ENCODE measurements around the gene OR13C5. TPM values are rescaled to one million over a fixed set of nuclear protein-coding genes. Genes with fewer than 3 reads are reported as not detected.

Gene OR13C5
- total RNA-seq, 1 donor from 2014 or later, result not detected

- no peaks in the 10 kb centered on the region for H3K36me3 Mint-ChIP-seq (ENCODE audit: unreplicated experiment)
- no peaks in the 10 kb centered on the region for H3K4me1 Mint-ChIP-seq (ENCODE audit: low read depth, unreplicated experiment)
- DNase-seq, result no peak
- H3K4me3 Mint-ChIP-seq (ENCODE audit: unreplicated experiment), result no peak overlapping the region
- TF ChIP-seq CTCF (IDR thresholded peaks at IDR 0.05; ENCODE audit: partially characterized antibody, unreplicated experiment), result no peak
- peaks cover 2% of the 10 kb centered on the region for H3K9me3 Mint-ChIP-seq (ENCODE audit: unreplicated experiment)
- H3K27me3 Mint-ChIP-seq (ENCODE audit: unreplicated experiment), result peaks cover 2% of the 10 kb centered on the region
- no peak overlapping the region for H3K27ac Mint-ChIP-seq (ENCODE audit: unreplicated experiment)
These were observed 26.6 kb downstream of the OR13C5 start for GRCh38 chr9:104572612-104573011.

- H3K36me3 Mint-ChIP-seq (ENCODE audit: unreplicated experiment), result no peaks in the 10 kb centered on the region
- no peaks in the 10 kb centered on the region for H3K27me3 Mint-ChIP-seq (ENCODE audit: unreplicated experiment)
- no peak within 1 kb of the TSS for H3K27ac Mint-ChIP-seq (ENCODE audit: unreplicated experiment)
- H3K9me3 Mint-ChIP-seq (ENCODE audit: unreplicated experiment), result peaks cover under 1% of the 10 kb centered on the region
- DNase-seq, result no peak
- no peak within 1 kb of the TSS for H3K4me3 Mint-ChIP-seq (ENCODE audit: unreplicated experiment)
- no peak for TF ChIP-seq CTCF (IDR thresholded peaks at IDR 0.05; ENCODE audit: partially characterized antibody, unreplicated experiment)
- H3K4me1 Mint-ChIP-seq (ENCODE audit: low read depth, unreplicated experiment), result no peaks in the 10 kb centered on the region
These were observed 30.3 kb downstream of the OR13C5 start, which contains the start of gene OR13C8 for GRCh38 chr9:104568868-104569267. Gene OR13C8, plus strand, starts transcription at chr9:104569168. Its CDS starts 0 bp downstream, at chr9:104569168.

GRCh38 chr9:104564358-104564757, 34.9 kb downstream of the OR13C5 start:
- TF ChIP-seq CTCF (IDR thresholded peaks at IDR 0.05; ENCODE audit: partially characterized antibody, unreplicated experiment), result no peak
- no peaks in the 10 kb centered on the region for H3K9me3 Mint-ChIP-seq (ENCODE audit: unreplicated experiment)
- H3K27me3 Mint-ChIP-seq (ENCODE audit: unreplicated experiment), result no peaks in the 10 kb centered on the region

GRCh38 chr9:104556830-104557634, 42.2 kb downstream of the OR13C5 start:
- H3K27me3 Mint-ChIP-seq (ENCODE audit: unreplicated experiment), result peaks cover 4% of the 10 kb centered on the region
- H3K4me1 Mint-ChIP-seq (ENCODE audit: low read depth, unreplicated experiment), result no peaks in the 10 kb centered on the region
- H3K27ac Mint-ChIP-seq (ENCODE audit: unreplicated experiment), result no peak overlapping the region
- DNase-seq, result no peak
- no peak overlapping the region for H3K4me3 Mint-ChIP-seq (ENCODE audit: unreplicated experiment)
- H3K9me3 Mint-ChIP-seq (ENCODE audit: unreplicated experiment), result peaks cover 5% of the 10 kb centered on the region
- peaks cover 6% of the 10 kb centered on the region for H3K36me3 Mint-ChIP-seq (ENCODE audit: unreplicated experiment)
- no peak for TF ChIP-seq CTCF (IDR thresholded peaks at IDR 0.05; ENCODE audit: partially characterized antibody, unreplicated experiment)

More at GRCh38 chr9:104564358-104564757, 34.9 kb downstream of the OR13C5 start:
- Mint-ChIP-seq H3K36me3 (ENCODE audit: unreplicated experiment) (no peaks in the 10 kb centered on the region), H3K27ac (ENCODE audit: unreplicated experiment) (no peak overlapping the region), H3K4me1 (ENCODE audit: low read depth, unreplicated experiment) (no peaks in the 10 kb centered on the region), H3K4me3 (ENCODE audit: unreplicated experiment) (no peak overlapping the region)
- DNase-seq, result no peak

- no peak overlapping the region for H3K27ac Mint-ChIP-seq (ENCODE audit: unreplicated experiment)
- no peak overlapping the region for H3K4me3 Mint-ChIP-seq (ENCODE audit: unreplicated experiment)
- peaks cover 4% of the 10 kb centered on the region for H3K27me3 Mint-ChIP-seq (ENCODE audit: unreplicated experiment)
- peaks cover 5% of the 10 kb centered on the region for H3K9me3 Mint-ChIP-seq (ENCODE audit: unreplicated experiment)
- TF ChIP-seq CTCF (IDR thresholded peaks at IDR 0.05; ENCODE audit: partially characterized antibody, unreplicated experiment), result no peak
- no peaks in the 10 kb centered on the region for H3K4me1 Mint-ChIP-seq (ENCODE audit: low read depth, unreplicated experiment)
- peaks cover 6% of the 10 kb centered on the region for H3K36me3 Mint-ChIP-seq (ENCODE audit: unreplicated experiment)
- DNase-seq, result no peak
These were observed 43.7 kb downstream of the OR13C5 start for GRCh38 chr9:104555521-104555920.
